Glutamatergic neuron (in vitro differentiated cells): Measurements from ENCODE around the gene CACNA1H. TPM values are rescaled to one million over a fixed set of nuclear protein-coding genes. Genes with fewer than 3 reads are reported as not detected.

Source experiments
- DNase-seq: peaks from one replicate; pipeline ENCODE4 v3.0.0; 2022
- H3K27ac Mint-ChIP-seq: one replicate; pipeline ENCODE4 v1.8.0; 2020; ENCODE audit warnings: mild to moderate bottlenecking, mixed read lengths, inconsistent platforms; ENCODE audit not compliant: unreplicated experiment
- H3K27me3 Mint-ChIP-seq: one replicate; pipeline ENCODE4 v1.8.0; 2020; ENCODE audit warnings: mild to moderate bottlenecking, moderate library complexity, mixed read lengths, inconsistent platforms; ENCODE audit not compliant: unreplicated experiment
- H3K36me3 Mint-ChIP-seq: one replicate; pipeline ENCODE4 v1.8.0; 2020; ENCODE audit warnings: mild to moderate bottlenecking, mixed read lengths, inconsistent platforms; ENCODE audit not compliant: unreplicated experiment
- H3K4me1 Mint-ChIP-seq: one replicate; pipeline ENCODE4 v1.8.0; 2020; ENCODE audit warnings: mild to moderate bottlenecking, low read depth, mixed read lengths, inconsistent platforms; ENCODE audit not compliant: unreplicated experiment
- H3K4me3 Mint-ChIP-seq: one replicate; pipeline ENCODE4 v1.8.0; 2020; ENCODE audit warnings: mild to moderate bottlenecking, mixed read lengths, inconsistent platforms; ENCODE audit not compliant: unreplicated experiment
- H3K9me3 Mint-ChIP-seq: one replicate; pipeline ENCODE4 v1.8.0; 2020; ENCODE audit warnings: mild to moderate bottlenecking, moderate library complexity, mixed read lengths, inconsistent platforms; ENCODE audit not compliant: unreplicated experiment
- CTCF ChIP-seq: fragments of 200-600 bp; sonication (generic); IDR thresholded peaks from one replicate; pipeline ENCODE4 v1.5.0; 2021; ENCODE audit not compliant: partially characterized antibody, unreplicated experiment
- total RNA-seq: library from RNA; stranded (reverse); fragmentation: NEBNext Ultra II Directional; extraction: Animal tissue kit (Norgen Biotek cat#: 25700); gene quantifications from one replicate; pipeline ENCODE4 v1.2.1, GENCODE V29; 2021; ENCODE audit not compliant: unreplicated experiment

Gene CACNA1H
- total RNA-seq, 1 donor from 2014 or later = 161 TPM

- H3K27ac Mint-ChIP-seq = no peak overlapping the region
- H3K9me3 Mint-ChIP-seq = peaks cover 2% of the 10 kb centered on the region
- peaks cover 12% of the 10 kb centered on the region for H3K4me1 Mint-ChIP-seq
- no peaks in the 10 kb centered on the region for H3K36me3 Mint-ChIP-seq
- peaks cover 15% of the 10 kb centered on the region for H3K27me3 Mint-ChIP-seq
- TF ChIP-seq CTCF = no peak
- DNase-seq = no peak
- H3K4me3 Mint-ChIP-seq = no peak overlapping the region
Observed at GRCh38 chr16:1141716-1142115, 11.2 kb upstream of the CACNA1H start.

- Mint-ChIP-seq H3K27ac (no peak overlapping the region), H3K9me3 (peaks cover 2% of the 10 kb centered on the region), H3K4me3 (no peak overlapping the region), H3K36me3 (no peaks in the 10 kb centered on the region), H3K27me3 (peaks cover 15% of the 10 kb centered on the region), H3K4me1 (peaks cover 12% of the 10 kb centered on the region)
- TF ChIP-seq CTCF = no peak
- no peak for DNase-seq
Observed at GRCh38 chr16:1142911-1143310, 10.0 kb upstream of the CACNA1H start.

GRCh38 chr16:1143761-1144450, 9.0 kb upstream of the CACNA1H start:
- no peak for DNase-seq
- peaks cover 12% of the 10 kb centered on the region for H3K27me3 Mint-ChIP-seq
- H3K9me3 Mint-ChIP-seq = peaks cover 2% of the 10 kb centered on the region
- H3K4me1 Mint-ChIP-seq = peaks cover 12% of the 10 kb centered on the region
- H3K27ac Mint-ChIP-seq = peak overlapping the region; percentile 67
- H3K36me3 Mint-ChIP-seq = no peaks in the 10 kb centered on the region
- peak overlapping the region; percentile 16 for H3K4me3 Mint-ChIP-seq
- no peak for TF ChIP-seq CTCF

GRCh38 chr16:1144476-1145382, 8.2 kb upstream of the CACNA1H start:
- no peak for DNase-seq
- Mint-ChIP-seq H3K4me1 (peaks cover 15% of the 10 kb centered on the region), H3K36me3 (no peaks in the 10 kb centered on the region), H3K27me3 (peaks cover 15% of the 10 kb centered on the region), H3K4me3 (no peak overlapping the region), H3K9me3 (peaks cover 2% of the 10 kb centered on the region), H3K27ac (no peak overlapping the region)
- TF ChIP-seq CTCF = no peak
